Activated CD8-positive, alpha-beta memory T cell treated with anti-CD3 and anti-CD28 coated beads, Interleukin-2, amount 50 U/mL, for 24 hours (primary cell): ENCODE data around the gene NRL.
A peak's percentile ranks its signal among the peaks of the same experiment; 100 is the strongest.

Source experiments
- DNase-seq: peaks from one replicate; pipeline ENCODE4 v3.0.0-alpha.2; 2020; ENCODE audit errors: extremely low read depth

Gene NRL

DNA sequence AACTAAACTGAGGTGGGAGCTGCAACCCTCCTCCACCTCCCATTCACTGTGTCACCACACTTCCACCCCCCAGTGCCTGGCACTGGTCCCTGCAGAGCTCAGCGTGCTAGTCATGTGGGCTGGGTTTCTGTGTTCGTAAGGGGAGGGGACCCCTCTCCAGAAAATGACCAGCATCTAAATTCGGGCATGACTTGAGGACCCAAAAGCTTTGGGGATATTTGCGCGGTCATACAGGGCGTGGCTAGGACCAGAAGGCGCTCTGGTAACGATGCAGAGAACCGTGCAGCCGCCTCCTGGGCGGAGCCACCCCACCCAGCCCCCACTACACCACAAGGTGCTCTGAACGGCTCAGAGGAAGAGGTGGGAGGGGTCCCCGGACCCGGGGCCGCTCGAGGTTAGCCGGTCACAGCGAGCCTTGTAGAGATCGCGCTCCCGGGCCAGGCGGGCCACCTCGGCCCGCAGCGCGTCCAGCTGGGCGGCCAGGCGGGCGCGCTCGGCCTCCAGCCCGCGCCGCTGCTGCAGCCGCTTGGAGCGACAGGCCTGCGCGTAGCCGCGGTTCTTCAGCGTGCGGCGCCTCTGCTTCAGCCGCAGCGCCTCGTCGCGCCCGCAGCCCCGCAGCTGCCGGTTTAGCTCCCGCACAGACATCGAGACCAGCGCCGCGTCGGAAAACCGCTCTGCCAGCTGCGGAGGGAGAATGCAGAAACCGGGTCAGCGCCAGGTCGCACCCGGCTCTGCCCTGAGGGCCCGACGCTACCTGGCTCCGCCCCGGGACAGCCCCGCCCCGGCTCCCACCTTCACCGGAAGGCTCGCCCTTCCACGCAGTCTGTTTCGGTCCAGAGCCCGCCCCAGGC, 33.6 kb downstream of the NRL start:
- DNase-seq = peak; percentile 46

- DNase-seq = no peak
Observed at GRCh38 chr14:24080142-24080530, 34.6 kb downstream of the NRL start.

GRCh38 chr14:24079491-24080141, 35.1 kb downstream of the NRL start:
- no peak for DNase-seq

DNA sequence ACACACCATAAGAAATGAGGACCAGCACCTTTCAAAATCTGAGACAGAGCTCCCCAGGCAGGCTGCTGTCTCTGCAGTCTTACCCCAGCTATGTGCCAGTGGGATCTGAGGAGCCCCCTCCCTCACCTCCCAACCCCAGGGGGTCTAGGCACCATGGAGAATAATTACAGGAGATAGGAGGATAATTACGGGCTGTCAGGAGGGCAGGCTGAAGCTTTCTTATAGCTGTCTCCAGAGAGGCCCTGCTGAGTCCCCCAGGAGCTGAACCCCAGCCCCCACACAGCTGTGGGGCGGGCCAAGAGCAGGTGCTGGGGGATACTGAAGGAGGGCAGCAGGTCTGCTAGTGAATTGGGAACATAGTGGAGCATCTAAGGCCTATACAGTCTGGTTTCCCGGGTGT, 36.6 kb downstream of the NRL start:
- DNase-seq = no peak

GRCh38 chr14:24077086-24077485, 37.7 kb downstream of the NRL start:
- DNase-seq = no peak

- no peak for DNase-seq
Observed at GRCh38 chr14:24076302-24076601, 38.5 kb downstream of the NRL start.

DNA sequence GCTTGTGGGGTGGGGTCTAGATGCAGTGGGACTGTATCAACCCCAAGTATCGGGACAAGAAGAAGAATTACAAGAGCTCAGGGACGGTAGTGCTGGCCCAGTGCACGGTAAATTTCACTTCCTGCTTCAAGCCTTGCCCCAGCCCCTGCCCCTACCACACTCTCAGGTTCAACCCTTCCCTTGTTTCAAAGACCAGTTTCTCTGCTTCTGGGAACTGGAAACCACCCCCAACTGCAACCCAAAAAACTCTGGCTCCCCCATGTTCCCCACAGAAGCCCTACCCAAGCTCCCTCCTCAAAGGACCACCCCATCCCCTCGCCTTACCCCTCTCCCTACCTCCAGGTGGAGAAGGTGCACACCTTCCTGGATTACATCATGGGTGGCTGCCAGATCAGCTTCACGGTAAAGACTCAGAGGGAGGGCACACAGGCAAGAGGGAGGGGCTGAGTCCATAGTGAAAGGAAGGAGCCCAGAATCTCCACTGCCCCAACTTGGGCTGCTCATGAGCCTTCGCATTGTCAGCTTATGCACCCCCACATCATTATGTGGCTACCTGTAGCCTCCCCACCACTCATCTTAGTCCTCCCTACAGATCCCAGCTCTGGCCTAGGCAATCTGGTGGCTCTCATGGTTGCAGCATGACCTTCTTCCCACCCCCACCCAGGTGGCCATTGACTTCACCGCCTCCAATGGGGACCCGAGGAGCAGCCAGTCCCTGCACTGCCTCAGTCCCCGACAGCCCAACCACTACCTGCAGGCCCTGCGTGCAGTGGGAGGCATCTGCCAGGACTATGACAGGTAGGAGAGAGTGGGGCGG, 39.1 kb downstream of the NRL start:
- no peak for DNase-seq

- DNase-seq = no peak
Observed at GRCh38 chr14:24074625-24075484, 39.9 kb downstream of the NRL start.

DNA sequence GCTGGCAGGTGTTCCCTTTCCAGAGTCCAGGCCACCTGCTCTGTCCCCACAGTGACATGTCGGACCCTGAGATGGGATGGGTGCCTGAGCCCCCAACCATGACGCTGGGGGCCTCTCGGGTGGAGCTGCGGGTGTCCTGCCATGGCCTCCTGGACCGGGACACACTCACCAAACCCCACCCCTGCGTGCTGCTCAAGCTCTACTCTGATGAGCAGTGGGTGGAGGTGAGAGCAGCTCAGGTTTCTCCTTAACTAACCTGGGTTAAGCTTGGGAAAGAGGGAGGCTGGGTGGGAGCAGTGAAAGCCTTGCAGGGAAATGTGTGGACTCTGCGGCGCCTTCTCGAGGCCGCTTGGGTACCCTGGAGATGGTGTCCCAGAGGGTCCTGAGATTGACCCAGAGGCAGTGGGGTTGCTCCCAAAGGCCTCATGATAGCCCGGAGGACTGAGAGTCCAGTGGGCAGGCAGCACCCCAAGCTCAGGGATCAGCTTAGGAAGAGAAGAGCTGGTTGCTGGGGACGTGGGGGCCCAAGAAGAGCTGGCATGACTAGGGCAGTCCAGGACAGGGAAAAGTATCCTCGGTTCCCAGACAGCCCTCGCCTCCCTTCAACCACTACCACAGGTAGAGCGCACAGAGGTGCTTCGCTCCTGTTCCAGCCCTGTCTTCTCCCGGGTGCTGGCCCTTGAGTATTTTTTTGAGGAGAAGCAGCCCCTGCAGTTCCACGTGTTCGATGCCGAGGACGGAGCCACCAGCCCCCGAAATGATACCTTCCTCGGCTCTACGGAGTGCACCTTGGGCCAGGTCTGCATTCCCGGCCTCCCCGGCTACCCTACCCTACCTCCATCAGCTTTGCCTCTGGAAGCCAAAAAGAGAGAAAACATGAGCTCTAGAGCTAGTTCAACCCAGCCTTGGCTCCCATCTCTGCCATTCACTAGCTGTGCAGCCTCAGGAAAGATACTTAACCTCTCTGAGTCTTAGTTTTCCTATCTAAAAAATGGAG, 41.6 kb downstream of the NRL start:
- DNase-seq = no peak

DNA sequence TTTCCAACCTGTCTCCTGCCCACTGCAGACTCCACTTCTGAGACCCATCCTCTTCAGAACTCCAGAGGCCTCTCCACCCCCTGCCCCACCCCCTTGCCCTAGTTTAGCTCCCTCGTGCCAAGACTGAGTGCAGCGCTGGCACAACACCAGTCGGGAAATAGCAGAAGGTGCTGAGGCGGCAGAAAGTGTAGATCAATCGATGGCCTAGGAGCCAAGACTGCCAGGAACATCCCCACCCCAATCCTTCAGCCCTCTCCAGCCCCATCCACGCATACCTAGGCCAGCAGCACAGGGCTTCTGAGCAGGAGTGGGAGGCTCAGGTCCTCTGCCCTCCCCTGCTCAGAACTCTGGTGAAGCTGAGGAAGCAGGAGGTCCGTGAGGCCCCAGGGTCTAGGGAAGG, 42.3 kb downstream of the NRL start:
- DNase-seq = no peak

GRCh38 chr14:24071836-24072430, 42.8 kb downstream of the NRL start:
- DNase-seq = no peak

DNA sequence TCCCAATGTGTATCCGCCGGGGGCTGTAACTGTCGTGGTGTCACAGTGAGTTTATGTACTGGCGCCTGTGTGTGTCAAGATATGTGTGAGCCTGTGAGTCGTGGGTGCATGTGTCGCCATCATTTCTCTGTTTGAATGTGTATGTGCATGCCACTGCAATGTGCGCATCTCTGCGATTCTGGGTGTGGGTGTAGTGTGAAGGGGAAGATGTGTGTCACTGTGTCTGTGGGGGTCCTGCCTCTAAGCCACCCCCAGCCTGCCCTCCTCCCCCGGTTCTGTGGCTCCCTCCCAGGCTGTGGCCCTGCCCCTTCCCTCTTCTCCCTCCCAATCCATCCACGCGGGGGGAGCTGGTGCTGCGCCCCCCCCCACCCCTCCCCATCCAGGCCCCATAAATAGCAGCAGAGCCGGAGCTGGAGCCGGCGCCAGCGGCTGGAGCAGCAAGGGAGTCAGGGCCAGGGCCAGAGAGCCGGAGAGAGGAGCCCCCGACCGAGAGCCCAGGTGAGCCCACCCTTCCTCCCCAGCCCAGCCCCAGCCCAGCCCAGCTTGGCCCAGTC, 43.5 kb downstream of the NRL start, which contains the start of gene CPNE6:
Gene CPNE6 (plus strand): TSS at position 419 of the 554 bp plus-strand sequence. CDS start 1,375 bp downstream, outside the sequence.
- no peak for DNase-seq

DNA sequence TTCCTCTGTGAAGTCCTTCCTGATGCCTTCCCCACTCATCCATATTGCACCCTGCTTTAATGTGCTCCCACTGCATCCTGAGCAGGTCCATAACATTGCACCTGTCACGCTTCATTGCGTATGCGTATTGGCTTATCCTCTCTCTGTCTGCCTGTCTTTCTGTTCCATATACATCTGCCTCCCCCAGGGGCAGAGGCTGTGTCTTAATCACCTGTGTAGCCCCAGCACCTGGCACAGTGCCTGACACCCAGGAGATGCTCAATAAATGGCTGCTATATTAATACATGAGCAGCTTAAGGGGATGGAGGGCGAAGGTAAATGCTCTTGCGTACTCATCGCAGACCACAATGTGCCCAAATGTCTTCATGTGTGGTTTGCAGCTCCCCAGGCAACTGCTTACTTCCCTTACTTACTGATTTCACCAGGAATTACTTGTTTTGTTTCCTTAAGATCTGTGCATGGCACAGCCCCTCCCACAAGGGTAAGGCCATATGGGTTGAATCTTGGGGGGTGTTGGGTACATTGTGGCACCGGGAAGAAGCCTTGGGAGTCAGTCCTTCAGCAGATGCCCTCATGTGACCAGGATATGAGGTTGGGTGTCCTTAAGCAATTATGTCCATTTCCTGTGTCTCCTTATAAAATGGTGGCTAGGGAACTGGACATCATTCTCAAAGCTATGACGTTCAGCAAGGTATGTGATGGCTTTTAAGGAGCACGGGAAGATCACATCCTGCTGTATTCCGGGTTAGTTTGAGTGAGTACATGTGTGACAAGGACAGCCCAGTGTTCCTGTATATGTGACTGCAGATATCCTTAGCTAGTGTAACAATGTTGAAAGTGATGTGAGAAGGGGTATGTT, 44.2 kb downstream of the NRL start:
- DNase-seq = no peak

- DNase-seq = no peak
Observed at GRCh38 chr14:24069411-24069735, 45.4 kb downstream of the NRL start.

- no peak for DNase-seq
Observed at GRCh38 chr14:24068711-24069410, 45.9 kb downstream of the NRL start.

GRCh38 chr14:24067133-24068082, 47.3 kb downstream of the NRL start:
- DNase-seq = no peak

DNA sequence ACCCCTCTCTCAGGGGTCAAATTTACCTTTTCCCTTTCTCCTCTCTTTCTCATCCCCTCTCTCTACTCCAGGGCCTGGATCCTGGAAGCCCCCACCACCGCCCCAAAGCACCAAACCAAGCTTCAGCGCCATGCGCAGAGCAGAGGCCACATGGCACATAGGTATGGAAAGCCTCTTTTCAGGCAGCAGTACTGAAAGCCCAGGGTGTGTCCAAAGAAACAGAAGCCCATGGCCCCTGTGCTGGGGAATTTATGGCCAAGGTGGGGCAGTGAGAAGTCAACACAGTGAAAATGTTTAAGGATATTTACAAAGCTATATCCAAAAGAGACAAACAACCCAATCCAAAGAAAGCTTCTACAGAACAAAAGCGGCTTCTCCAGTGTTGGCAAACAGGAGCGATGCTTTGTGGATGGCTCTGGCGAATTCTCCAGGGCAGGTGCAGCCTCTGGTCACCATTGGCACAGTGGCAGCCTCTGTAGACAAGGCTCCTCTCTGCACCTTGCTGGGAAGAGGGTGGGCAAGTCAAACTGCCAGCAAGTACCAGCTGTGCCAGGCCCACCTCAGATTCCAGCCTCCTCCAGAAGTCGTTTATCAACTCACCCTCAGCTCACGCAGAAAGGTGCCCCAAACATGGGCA, 48.1 kb downstream of the NRL start:
- no peak for DNase-seq
